ENCODE measurements around the gene CERS6. TPM values are rescaled to one million over a fixed set of nuclear protein-coding genes. Genes with fewer than 3 reads are reported as not detected.

CERS6 gene
- total and polyA plus RNA-seq, 2 experiments from 2014 or later: 7.4 to 35.0 TPM

DNA sequence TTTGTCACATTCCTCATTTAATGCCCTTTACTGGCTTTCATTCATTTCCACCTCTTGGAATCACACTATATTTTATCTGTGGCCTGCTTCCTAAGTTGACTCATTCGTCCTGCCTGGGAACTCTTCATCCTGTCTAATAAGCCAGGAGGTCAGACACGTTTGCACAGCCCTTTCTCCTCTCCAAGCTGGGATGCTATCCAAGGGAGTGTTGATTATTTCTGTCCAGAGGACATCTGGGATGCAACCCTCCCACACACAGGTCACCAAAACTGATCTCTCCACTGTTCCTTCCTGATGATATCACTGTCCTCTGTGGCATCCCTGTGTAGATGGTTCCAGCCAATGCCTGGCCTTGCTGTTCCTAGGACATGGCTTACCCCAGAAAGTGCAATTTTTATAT is 266.5 kb downstream of the CERS6 start:
- ATAC-seq: no peak
- no peak overlapping the region for H3K4me2 ChIP-seq
- TF ChIP-seq EZH2phosphoT487 (IDR thresholded peaks at IDR 0.05; ENCODE audit: unreplicated experiment) (no peak), NANOG (IDR thresholded peaks at IDR 0.05; ENCODE audit: borderline replicate concordance) (no peak), ZNF114 (CRISPR knock-in tag; IDR thresholded peaks at IDR 0.05) (no peak), CREB1 (CRISPR knock-in tag; IDR thresholded peaks at IDR 0.05; ENCODE audit: low read depth) (no peak), JUNB (IDR thresholded peaks at IDR 0.05; ENCODE audit: unreplicated experiment) (no peak), EZH2 (IDR thresholded peaks at IDR 0.05; ENCODE audit: low read depth, unreplicated experiment) (no peak), POLR2AphosphoS5 (IDR thresholded peaks at IDR 0.05; ENCODE audit: low read depth) (no peak), ZNF331 (CRISPR knock-in tag; IDR thresholded peaks at IDR 0.05; ENCODE audit: low read depth) (no peak), STAT1 (IDR thresholded peaks at IDR 0.05; ENCODE audit: unreplicated experiment) (no peak)
- TF ChIP-seq, protein P1, sequence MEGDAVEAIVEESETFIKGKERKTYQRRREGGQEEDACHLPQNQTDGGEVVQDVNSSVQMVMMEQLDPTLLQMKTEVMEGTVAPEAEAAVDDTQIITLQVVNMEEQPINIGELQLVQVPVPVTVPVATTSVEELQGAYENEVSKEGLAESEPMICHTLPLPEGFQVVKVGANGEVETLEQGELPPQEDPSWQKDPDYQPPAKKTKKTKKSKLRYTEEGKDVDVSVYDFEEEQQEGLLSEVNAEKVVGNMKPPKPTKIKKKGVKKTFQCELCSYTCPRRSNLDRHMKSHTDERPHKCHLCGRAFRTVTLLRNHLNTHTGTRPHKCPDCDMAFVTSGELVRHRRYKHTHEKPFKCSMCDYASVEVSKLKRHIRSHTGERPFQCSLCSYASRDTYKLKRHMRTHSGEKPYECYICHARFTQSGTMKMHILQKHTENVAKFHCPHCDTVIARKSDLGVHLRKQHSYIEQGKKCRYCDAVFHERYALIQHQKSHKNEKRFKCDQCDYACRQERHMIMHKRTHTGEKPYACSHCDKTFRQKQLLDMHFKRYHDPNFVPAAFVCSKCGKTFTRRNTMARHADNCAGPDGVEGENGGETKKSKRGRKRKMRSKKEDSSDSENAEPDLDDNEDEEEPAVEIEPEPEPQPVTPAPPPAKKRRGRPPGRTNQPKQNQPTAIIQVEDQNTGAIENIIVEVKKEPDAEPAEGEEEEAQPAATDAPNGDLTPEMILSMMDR (conservative IDR thresholded peaks at IDR 0.05; ENCODE audit: low read depth in 2 of 2): no peak
- TF ChIP-seq, protein P2, sequence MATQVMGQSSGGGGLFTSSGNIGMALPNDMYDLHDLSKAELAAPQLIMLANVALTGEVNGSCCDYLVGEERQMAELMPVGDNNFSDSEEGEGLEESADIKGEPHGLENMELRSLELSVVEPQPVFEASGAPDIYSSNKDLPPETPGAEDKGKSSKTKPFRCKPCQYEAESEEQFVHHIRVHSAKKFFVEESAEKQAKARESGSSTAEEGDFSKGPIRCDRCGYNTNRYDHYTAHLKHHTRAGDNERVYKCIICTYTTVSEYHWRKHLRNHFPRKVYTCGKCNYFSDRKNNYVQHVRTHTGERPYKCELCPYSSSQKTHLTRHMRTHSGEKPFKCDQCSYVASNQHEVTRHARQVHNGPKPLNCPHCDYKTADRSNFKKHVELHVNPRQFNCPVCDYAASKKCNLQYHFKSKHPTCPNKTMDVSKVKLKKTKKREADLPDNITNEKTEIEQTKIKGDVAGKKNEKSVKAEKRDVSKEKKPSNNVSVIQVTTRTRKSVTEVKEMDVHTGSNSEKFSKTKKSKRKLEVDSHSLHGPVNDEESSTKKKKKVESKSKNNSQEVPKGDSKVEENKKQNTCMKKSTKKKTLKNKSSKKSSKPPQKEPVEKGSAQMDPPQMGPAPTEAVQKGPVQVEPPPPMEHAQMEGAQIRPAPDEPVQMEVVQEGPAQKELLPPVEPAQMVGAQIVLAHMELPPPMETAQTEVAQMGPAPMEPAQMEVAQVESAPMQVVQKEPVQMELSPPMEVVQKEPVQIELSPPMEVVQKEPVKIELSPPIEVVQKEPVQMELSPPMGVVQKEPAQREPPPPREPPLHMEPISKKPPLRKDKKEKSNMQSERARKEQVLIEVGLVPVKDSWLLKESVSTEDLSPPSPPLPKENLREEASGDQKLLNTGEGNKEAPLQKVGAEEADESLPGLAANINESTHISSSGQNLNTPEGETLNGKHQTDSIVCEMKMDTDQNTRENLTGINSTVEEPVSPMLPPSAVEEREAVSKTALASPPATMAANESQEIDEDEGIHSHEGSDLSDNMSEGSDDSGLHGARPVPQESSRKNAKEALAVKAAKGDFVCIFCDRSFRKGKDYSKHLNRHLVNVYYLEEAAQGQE (IDR thresholded peaks at IDR 0.05; ENCODE audit: unreplicated experiment): no peak
- TF ChIP-seq, protein P3, sequence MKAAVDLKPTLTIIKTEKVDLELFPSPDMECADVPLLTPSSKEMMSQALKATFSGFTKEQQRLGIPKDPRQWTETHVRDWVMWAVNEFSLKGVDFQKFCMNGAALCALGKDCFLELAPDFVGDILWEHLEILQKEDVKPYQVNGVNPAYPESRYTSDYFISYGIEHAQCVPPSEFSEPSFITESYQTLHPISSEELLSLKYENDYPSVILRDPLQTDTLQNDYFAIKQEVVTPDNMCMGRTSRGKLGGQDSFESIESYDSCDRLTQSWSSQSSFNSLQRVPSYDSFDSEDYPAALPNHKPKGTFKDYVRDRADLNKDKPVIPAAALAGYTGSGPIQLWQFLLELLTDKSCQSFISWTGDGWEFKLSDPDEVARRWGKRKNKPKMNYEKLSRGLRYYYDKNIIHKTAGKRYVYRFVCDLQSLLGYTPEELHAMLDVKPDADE (IDR thresholded peaks at IDR 0.05): no peak
- TF ChIP-seq, protein P4, sequence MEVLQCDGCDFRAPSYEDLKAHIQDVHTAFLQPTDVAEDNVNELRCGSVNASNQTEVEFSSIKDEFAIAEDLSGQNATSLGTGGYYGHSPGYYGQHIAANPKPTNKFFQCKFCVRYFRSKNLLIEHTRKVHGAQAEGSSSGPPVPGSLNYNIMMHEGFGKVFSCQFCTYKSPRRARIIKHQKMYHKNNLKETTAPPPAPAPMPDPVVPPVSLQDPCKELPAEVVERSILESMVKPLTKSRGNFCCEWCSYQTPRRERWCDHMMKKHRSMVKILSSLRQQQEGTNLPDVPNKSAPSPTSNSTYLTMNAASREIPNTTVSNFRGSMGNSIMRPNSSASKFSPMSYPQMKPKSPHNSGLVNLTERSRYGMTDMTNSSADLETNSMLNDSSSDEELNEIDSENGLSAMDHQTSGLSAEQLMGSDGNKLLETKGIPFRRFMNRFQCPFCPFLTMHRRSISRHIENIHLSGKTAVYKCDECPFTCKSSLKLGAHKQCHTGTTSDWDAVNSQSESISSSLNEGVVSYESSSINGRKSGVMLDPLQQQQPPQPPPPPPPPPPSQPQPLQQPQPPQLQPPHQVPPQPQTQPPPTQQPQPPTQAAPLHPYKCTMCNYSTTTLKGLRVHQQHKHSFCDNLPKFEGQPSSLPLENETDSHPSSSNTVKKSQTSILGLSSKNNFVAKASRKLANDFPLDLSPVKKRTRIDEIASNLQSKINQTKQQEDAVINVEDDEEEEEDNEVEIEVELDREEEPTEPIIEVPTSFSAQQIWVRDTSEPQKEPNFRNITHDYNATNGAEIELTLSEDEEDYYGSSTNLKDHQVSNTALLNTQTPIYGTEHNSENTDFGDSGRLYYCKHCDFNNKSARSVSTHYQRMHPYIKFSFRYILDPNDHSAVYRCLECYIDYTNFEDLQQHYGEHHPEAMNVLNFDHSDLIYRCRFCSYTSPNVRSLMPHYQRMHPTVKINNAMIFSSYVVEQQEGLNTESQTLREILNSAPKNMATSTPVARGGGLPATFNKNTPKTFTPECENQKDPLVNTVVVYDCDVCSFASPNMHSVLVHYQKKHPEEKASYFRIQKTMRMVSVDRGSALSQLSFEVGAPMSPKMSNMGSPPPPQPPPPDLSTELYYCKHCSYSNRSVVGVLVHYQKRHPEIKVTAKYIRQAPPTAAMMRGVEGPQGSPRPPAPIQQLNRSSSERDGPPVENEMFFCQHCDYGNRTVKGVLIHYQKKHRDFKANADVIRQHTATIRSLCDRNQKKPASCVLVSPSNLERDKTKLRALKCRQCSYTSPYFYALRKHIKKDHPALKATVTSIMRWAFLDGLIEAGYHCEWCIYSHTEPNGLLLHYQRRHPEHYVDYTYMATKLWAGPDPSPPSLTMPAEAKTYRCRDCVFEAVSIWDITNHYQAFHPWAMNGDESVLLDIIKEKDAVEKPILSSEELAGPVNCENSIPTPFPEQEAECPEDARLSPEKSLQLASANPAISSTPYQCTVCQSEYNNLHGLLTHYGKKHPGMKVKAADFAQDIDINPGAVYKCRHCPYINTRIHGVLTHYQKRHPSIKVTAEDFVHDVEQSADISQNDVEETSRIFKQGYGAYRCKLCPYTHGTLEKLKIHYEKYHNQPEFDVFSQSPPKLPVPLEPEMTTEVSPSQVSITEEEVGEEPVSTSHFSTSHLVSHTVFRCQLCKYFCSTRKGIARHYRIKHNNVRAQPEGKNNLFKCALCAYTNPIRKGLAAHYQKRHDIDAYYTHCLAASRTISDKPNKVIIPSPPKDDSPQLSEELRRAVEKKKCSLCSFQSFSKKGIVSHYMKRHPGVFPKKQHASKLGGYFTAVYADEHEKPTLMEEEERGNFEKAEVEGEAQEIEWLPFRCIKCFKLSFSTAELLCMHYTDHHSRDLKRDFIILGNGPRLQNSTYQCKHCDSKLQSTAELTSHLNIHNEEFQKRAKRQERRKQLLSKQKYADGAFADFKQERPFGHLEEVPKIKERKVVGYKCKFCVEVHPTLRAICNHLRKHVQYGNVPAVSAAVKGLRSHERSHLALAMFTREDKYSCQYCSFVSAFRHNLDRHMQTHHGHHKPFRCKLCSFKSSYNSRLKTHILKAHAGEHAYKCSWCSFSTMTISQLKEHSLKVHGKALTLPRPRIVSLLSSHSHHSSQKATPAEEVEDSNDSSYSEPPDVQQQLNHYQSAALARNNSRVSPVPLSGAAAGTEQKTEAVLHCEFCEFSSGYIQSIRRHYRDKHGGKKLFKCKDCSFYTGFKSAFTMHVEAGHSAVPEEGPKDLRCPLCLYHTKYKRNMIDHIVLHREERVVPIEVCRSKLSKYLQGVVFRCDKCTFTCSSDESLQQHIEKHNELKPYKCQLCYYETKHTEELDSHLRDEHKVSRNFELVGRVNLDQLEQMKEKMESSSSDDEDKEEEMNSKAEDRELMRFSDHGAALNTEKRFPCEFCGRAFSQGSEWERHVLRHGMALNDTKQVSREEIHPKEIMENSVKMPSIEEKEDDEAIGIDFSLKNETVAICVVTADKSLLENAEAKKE (CRISPR knock-in tag; IDR thresholded peaks at IDR 0.05): no peak

More for the DNA sequence above, 266.5 kb downstream of the CERS6 start:
- Histone ChIP-seq H3K79me2 (replicated peaks; ENCODE audit: insufficient read depth) (no peaks in the 10 kb centered on the region), H2AFZ (no peak overlapping the region), H3K27me3 (ENCODE audit: insufficient read depth) (no peaks in the 10 kb centered on the region), H3F3A (replicated peaks; ENCODE audit: low read depth) (no peaks in the 10 kb centered on the region), H3K4me3 (no peak overlapping the region), H4K20me1 (replicated peaks; ENCODE audit: insufficient read depth) (no peaks in the 10 kb centered on the region), H3K9me2 (ENCODE audit: insufficient read depth) (no peaks in the 10 kb centered on the region), H3K27ac (ENCODE audit: low read depth) (no peak overlapping the region), H3K36me3 (ENCODE audit: insufficient read depth) (no peaks in the 10 kb centered on the region; the same call in 1 of the 2 replicates), H3K4me1 (ENCODE audit: insufficient read depth) (no peaks in the 10 kb centered on the region)
- no peaks in the 10 kb centered on the region for H3K4me1 Mint-ChIP-seq
- no peak overlapping the region for H3K27ac Mint-ChIP-seq
- no peaks in the 10 kb centered on the region; the same call in 2 of the 3 replicates for H3K9me3 Mint-ChIP-seq
- no peak overlapping the region for H3K4me3 Mint-ChIP-seq
- no peak for DNase-seq (ENCODE audit: low spot score)
- H3K27me3 Mint-ChIP-seq (ENCODE audit: insufficient read depth, low read depth, poor library complexity): peaks cover 1% of the 10 kb centered on the region
- H3K36me3 Mint-ChIP-seq (ENCODE audit: low read depth): peaks cover 20% of the 10 kb centered on the region
